Measurements from ENCODE around the gene SMARCA4.

- TF ChIP-seq POLR2A (IDR thresholded peaks at IDR 0.05) (no peak), CTCF (IDR thresholded peaks at IDR 0.05) (no peak)
Measured at GRCh38 chr19:11054200-11054599, 93.4 kb downstream of the SMARCA4 start.

Measured in Peyer's patch (tissue), 4 donors.